ENCODE measurements around the gene STX3.
"Not testable (repeated sequence)": the region's sequence is repeated elsewhere in the genome, so short reads cannot be mapped to it uniquely, and the experiment has no call there.

Gene STX3

GRCh38 chr11:59791639-59792038, 36.5 kb downstream of the STX3 start:
- DNase-seq (ENCODE audit: low spot score) = no peak

GRCh38 chr11:59792507-59792906, 37.3 kb downstream of the STX3 start:
- no peak for DNase-seq (ENCODE audit: low spot score)

GRCh38 chr11:59794417-59794816, 39.2 kb downstream of the STX3 start:
- DNase-seq (ENCODE audit: low spot score) = no peak

- DNase-seq (ENCODE audit: low spot score) = no peak
Measured at GRCh38 chr11:59800390-59801025, 45.3 kb downstream of the STX3 start.

- DNase-seq (ENCODE audit: low spot score) = no peak
Measured at GRCh38 chr11:59801160-59801706, 46.1 kb downstream of the STX3 start.

GRCh38 chr11:59801981-59802638, 46.9 kb downstream of the STX3 start:
- no peak for DNase-seq (ENCODE audit: low spot score)

GRCh38 chr11:59802639-59803176, 47.5 kb downstream of the STX3 start:
- DNase-seq (ENCODE audit: low spot score) = no peak

GRCh38 chr11:59804061-59804460, 48.9 kb downstream of the STX3 start:
- no peak for DNase-seq (ENCODE audit: low spot score)

GRCh38 chr11:59807047-59807610, 52.0 kb downstream of the STX3 start:
- no peak for DNase-seq (ENCODE audit: low spot score)

- DNase-seq (ENCODE audit: low spot score) = peak; percentile 77
Measured at GRCh38 chr11:59810189-59810910, 55.2 kb downstream of the STX3 start, which contains the start of gene MRPL16. TSS of gene MRPL16 (minus strand) at chr11:59810778. CDS start at chr11:59810658, 120 bp downstream.

- no peak for DNase-seq (ENCODE audit: low spot score)
Measured at GRCh38 chr11:59810911-59811259, 55.7 kb downstream of the STX3 start.

GRCh38 chr11:59812220-59812619, 57.0 kb downstream of the STX3 start:
- DNase-seq (ENCODE audit: low spot score) = no peak

GRCh38 chr11:59813364-59813763, 58.2 kb downstream of the STX3 start:
- no peak for DNase-seq (ENCODE audit: low spot score)

- DNase-seq (ENCODE audit: low spot score) = no peak
Measured at GRCh38 chr11:59814021-59814420, 58.8 kb downstream of the STX3 start.

- no peak for DNase-seq (ENCODE audit: low spot score)
Measured at GRCh38 chr11:59815754-59816153, 60.6 kb downstream of the STX3 start.

- DNase-seq (ENCODE audit: low spot score) = not testable (repeated sequence)
Measured at GRCh38 chr11:59816434-59816833, 61.3 kb downstream of the STX3 start.

GRCh38 chr11:59818572-59818971, 63.4 kb downstream of the STX3 start:
- no peak for DNase-seq (ENCODE audit: low spot score)

GRCh38 chr11:59822989-59823566, 67.9 kb downstream of the STX3 start:
- DNase-seq (ENCODE audit: low spot score) = peak; percentile 29

- DNase-seq (ENCODE audit: low spot score) = no peak
Measured at GRCh38 chr11:59829358-59829757, 74.2 kb downstream of the STX3 start.

- DNase-seq (ENCODE audit: low spot score) = no peak
Measured at GRCh38 chr11:59833602-59834001, 78.4 kb downstream of the STX3 start.

- DNase-seq (ENCODE audit: low spot score) = no peak
Measured at GRCh38 chr11:59839615-59840014, 84.4 kb downstream of the STX3 start.

GRCh38 chr11:59841514-59841913, 86.3 kb downstream of the STX3 start:
- DNase-seq (ENCODE audit: low spot score) = no peak

Data from hepatic stellate cell (primary cell).